ENCODE results near the gene TREH. TPM values are rescaled to one million over a fixed set of nuclear protein-coding genes. Genes with fewer than 3 reads are reported as not detected.

TREH gene
- total RNA-seq, 1 experiment from 2014 or later: not detected

GRCh38 chr11:118632577-118633318, 46.7 kb downstream of the TREH start:
- Histone ChIP-seq H3K4me1 (ENCODE audit: insufficient read depth, low read length) (peaks cover 12% of the 10 kb centered on the region; the same call in 1 of the 2 replicates), H3K9ac (ENCODE audit: extremely low read depth, insufficient read length, low read length) (no peak overlapping the region), H2BK20ac (ENCODE audit: low read depth, low read length, poor library complexity, severe bottlenecking) (no peak overlapping the region), H3K9me3 (ENCODE audit: control insufficient read depth, low read depth, low read length) (no peaks in the 10 kb centered on the region), H4K8ac (replicated peaks; ENCODE audit: insufficient read length, low read depth, low read length) (no peak overlapping the region), H4K91ac (ENCODE audit: insufficient read length, low read depth, low read length) (no peak overlapping the region), H3K79me2 (ENCODE audit: insufficient read depth, low read length) (no peaks in the 10 kb centered on the region), H3K23me2 (ENCODE audit: insufficient read length, low read depth, low read length, poor library complexity, severe bottlenecking) (peaks cover 3% of the 10 kb centered on the region), H2BK12ac (ENCODE audit: insufficient read length, low read depth, low read length) (no peak overlapping the region), H3K23ac (ENCODE audit: insufficient read length, low read depth, low read length) (no peak overlapping the region), H2AFZ (ENCODE audit: low read length) (no peak overlapping the region), H3K27me3 (ENCODE audit: insufficient read depth, low read length) (no peaks in the 10 kb centered on the region), H2BK120ac (ENCODE audit: low read depth, low read length, poor library complexity, severe bottlenecking) (no peak overlapping the region), H3K4me2 (ENCODE audit: insufficient read depth, insufficient read length, low read length) (no peak overlapping the region), H3K79me1 (ENCODE audit: insufficient read depth, low read depth, low read length, poor library complexity, severe bottlenecking) (no peaks in the 10 kb centered on the region), H2BK5ac (ENCODE audit: insufficient read length, low read length) (no peak overlapping the region), H4K20me1 (ENCODE audit: control insufficient read depth, insufficient read depth, insufficient read length) (no peaks in the 10 kb centered on the region), H4K5ac (ENCODE audit: insufficient read length, low read depth, low read length) (no peak overlapping the region), H3K27ac (ENCODE audit: insufficient read length, low read depth, low read length) (no peak overlapping the region), H3K18ac (ENCODE audit: insufficient read length, low read depth, low read length) (no peak overlapping the region), H2AK5ac (ENCODE audit: insufficient read length, low read length) (no peak overlapping the region), H3K56ac (ENCODE audit: insufficient read length, low read depth, low read length) (no peak overlapping the region), H2BK15ac (ENCODE audit: low read depth, low read length) (no peak overlapping the region), H3T11ph (ENCODE audit: low read length) (no peak overlapping the region), H3K14ac (ENCODE audit: insufficient read depth, low read length) (no peak overlapping the region), H3K4ac (ENCODE audit: low read depth, low read length) (no peak overlapping the region)
- no peak for TF ChIP-seq CTCF (conservative IDR thresholded peaks at IDR 0.05)
- no peaks in the 10 kb centered on the region for H3K9me3 Mint-ChIP-seq
- peaks cover 24 to 37% of the 10 kb centered on the region in 2 experiments for H3K4me1 Mint-ChIP-seq
- DNase-seq: no peak
- WGBS (ENCODE audit: extremely low coverage, insufficient read length, low lambda C conversion rate): no CpG with 5 or more reads among the region's 9 CpGs
- H3K27ac Mint-ChIP-seq: peak overlapping the region in 1 of 3 experiments; percentile 12; a peak in 1 of 7 replicates
- H3K27me3 Mint-ChIP-seq (ENCODE audit: low read depth): no peaks in the 10 kb centered on the region
- H3K4me3 Mint-ChIP-seq: no peak overlapping the region; a peak in 1 of 5 replicates
- peaks cover 31 to 60% (median 57%) of the 10 kb centered on the region in 3 experiments for H3K36me3 Mint-ChIP-seq (ENCODE audit: insufficient read depth in 1 of 3, low read depth in 3 of 3)

Measured in H9 (cell line).